Stimulated activated CD8-positive, alpha-beta memory T cell treated with anti-CD3 and anti-CD28 coated beads, Interleukin-7, amount 100 ng/mL, for 1 hour (primary cell): ENCODE results near the gene LPAR2.
A peak's percentile ranks its signal among the peaks of the same experiment; 100 is the strongest.
"Not testable (repeated sequence)": the region's sequence is repeated elsewhere in the genome, so short reads cannot be mapped to it uniquely, and the experiment has no call there.

Source experiments
- DNase-seq, 2 donors: peaks; one replicate each; pipeline ENCODE4 v3.0.0-alpha.2; 2020; ENCODE audit warnings: low read depth in 2 of 2

LPAR2 gene

GRCh38 chr19:19631346-19631745 lies 3.3 kb upstream of the LPAR2 start:
- DNase-seq, result no peak

- no peak for DNase-seq
Measured at GRCh38 chr19:19630426-19630825, 2.4 kb upstream of the LPAR2 start.

- no peak for DNase-seq
Measured at GRCh38 chr19:19630062-19630414, 2.0 kb upstream of the LPAR2 start.

GRCh38 chr19:19628501-19629134 lies 598 bp upstream of the LPAR2 start:
- no peak for DNase-seq

GRCh38 chr19:19626516-19627472 lies 1.2 kb downstream of the LPAR2 start:
- no peak for DNase-seq

- DNase-seq, result no peak
Measured at GRCh38 chr19:19624032-19624570, 3.9 kb downstream of the LPAR2 start.

GRCh38 chr19:19623383-19623782 lies 4.6 kb downstream of the LPAR2 start:
- DNase-seq, result no peak

- DNase-seq, result no peak
Measured at GRCh38 chr19:19619849-19620210, 8.2 kb downstream of the LPAR2 start.

- DNase-seq, result no peak
Measured at GRCh38 chr19:19619181-19619848, 8.7 kb downstream of the LPAR2 start.

GRCh38 chr19:19618219-19619051 lies 9.6 kb downstream of the LPAR2 start, which contains the start of gene PBX4:
Gene PBX4 (minus strand): TSS chr19:19618687. CDS start chr19:19618629, 58 bp downstream.
- DNase-seq, result peak; percentile 99

- no peak for DNase-seq
Measured at GRCh38 chr19:19615086-19615485, 12.9 kb downstream of the LPAR2 start.

GRCh38 chr19:19613506-19613905 lies 14.5 kb downstream of the LPAR2 start:
- DNase-seq, result no peak

GRCh38 chr19:19610376-19611202 lies 17.4 kb downstream of the LPAR2 start:
- DNase-seq, result no peak

GRCh38 chr19:19606686-19607085 lies 21.3 kb downstream of the LPAR2 start:
- DNase-seq, result not testable (repeated sequence)

- DNase-seq, result no peak
Measured at GRCh38 chr19:19606021-19606420, 22.0 kb downstream of the LPAR2 start.

GRCh38 chr19:19602713-19603324 lies 25.2 kb downstream of the LPAR2 start:
- DNase-seq, result no peak

GRCh38 chr19:19602136-19602712 lies 25.8 kb downstream of the LPAR2 start:
- no peak for DNase-seq

- DNase-seq, result no peak
Measured at GRCh38 chr19:19600793-19601330, 27.2 kb downstream of the LPAR2 start.

- not testable (repeated sequence) for DNase-seq
Measured at GRCh38 chr19:19598728-19599451, 29.1 kb downstream of the LPAR2 start.
